Thyroid gland (tissue), 4 donors: ENCODE results near the gene FRMD4A. TPM values are rescaled to one million over a fixed set of nuclear protein-coding genes. Genes with fewer than 3 reads are reported as not detected.

Experiments used
- DNase-seq, 2 donors: peaks; one replicate each; pipeline ENCODE4 v3.0.0-alpha.2; 2019
- H3K27ac ChIP-seq, 3 donors: fragments of 200-600 bp; sonication (generic); 1 replicate in 2 of 3; 2 replicates in 1 of 3; pipeline ENCODE4 v1.5.1; 2016 to 2019; ENCODE audit warnings: mild to moderate bottlenecking in 1 of 3, moderate library complexity in 1 of 3
- H3K27me3 ChIP-seq: fragments of 200-600 bp; sonication (generic); one replicate; pipeline ENCODE4 v1.5.1; 2019
- H3K36me3 ChIP-seq, 2 donors: fragments of 200-600 bp; sonication (generic); one replicate each; pipeline ENCODE4 v1.5.1; 2016 to 2019
- H3K4me1 ChIP-seq, 2 donors: fragments of 200-600 bp; sonication (generic); one replicate each; pipeline ENCODE4 v1.5.1; 2017 to 2019
- H3K4me3 ChIP-seq, 3 donors: fragments of 200-600 bp; sonication (generic); replicated peaks in 1 of 3; 1 replicate in 2 of 3; 2 replicates in 1 of 3; pipeline ENCODE4 v1.5.1; 2016; ENCODE audit warnings: mild to moderate bottlenecking in 1 of 3
- H3K9me3 ChIP-seq: fragments of 200-600 bp; sonication (generic); one replicate; pipeline ENCODE4 v1.5.1; 2017
- POLR2A ChIP-seq, 2 donors: fragments of 450-650 bp; IDR thresholded peaks; one replicate each; pipeline ENCODE4 v1.6.1; 2017; ENCODE audit warnings: antibody characterized with exemption in 2 of 2, mild to moderate bottlenecking in 2 of 2, moderate library complexity in 1 of 2
- WGBS, 2 donors: methylation state at CpG; one replicate each; pipeline ENCODE4 v1.1.5; 2017; 5-methylcytosine and 5-hydroxymethylcytosine counted together
- intact Hi-C: fragments of 100-400 bp; cut with DNase I; formaldehyde crosslinking; loops from one replicate; pipeline ENCODE4 v1.15.1; 2023
- total RNA-seq, 4 donors: library from RNA; depleted of rRNA; stranded (reverse); fragments of >200 nt; gene quantifications; one replicate each; pipeline ENCODE4 v1.2.3, GENCODE V29; 2016
- TF ChIP-seq, protein P1 (sequence below), 6 experiments: fragments of 200-600 bp in 3 of 6; fragments of 450-650 bp in 3 of 6; sonication (generic) in 3 of 6; IDR thresholded peaks; one replicate each; pipeline ENCODE4 v1.5.1; 2016 to 2019; ENCODE audit warnings: antibody characterized with exemption in 6 of 6, mild to moderate bottlenecking in 2 of 6, inconsistent platforms in 1 of 6, moderate library complexity in 1 of 6

The FRMD4A gene
- total RNA-seq, 4 donors from 2014 or later = 10.6 to 18.6 (median 16.3) TPM

DNA sequence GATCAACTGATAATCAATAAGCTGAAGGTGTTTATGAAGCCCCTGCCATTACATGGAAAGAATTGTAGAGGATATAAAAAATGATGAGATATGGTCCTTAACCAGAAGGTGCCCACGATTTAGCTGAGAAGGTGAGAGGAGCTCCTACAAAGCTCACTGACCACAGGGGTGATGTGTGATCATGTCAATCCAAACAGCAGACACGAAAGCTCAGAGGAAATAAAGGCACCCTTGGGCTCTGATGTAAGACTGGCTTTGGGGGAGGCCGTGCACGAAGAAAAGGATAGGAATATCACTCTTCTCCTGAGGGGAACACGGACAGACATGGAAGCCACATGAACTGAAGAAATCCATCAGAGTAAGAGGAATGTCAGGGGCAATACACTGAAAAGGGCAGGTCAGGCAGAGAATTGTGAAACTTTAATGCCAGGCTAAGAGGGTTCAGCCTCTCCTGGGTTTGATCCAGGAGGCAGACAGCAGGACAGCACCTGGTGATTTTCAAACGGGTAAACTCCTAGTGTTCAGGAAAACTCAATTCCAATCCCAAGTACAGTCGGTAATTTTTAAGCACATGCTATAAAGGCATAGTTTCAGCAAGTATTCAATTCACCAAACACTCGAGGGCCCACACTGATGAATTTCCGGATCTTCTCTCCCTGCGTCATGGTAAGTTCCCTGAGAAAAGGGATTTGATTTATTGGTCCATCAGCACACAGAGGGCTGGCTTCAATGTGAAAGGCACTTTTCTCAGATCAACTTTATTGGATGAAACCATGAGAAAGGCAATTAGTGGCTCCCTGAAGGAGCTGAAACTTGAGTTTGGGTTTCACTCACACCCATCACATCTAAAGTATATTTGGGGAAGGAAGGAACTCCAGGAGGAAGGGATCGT, 580.2 kb downstream of the FRMD4A start:
- H3K4me3 ChIP-seq = no peak overlapping the region
- H3K9me3 ChIP-seq = no peaks in the 10 kb centered on the region
- no peaks in the 10 kb centered on the region for H3K27me3 ChIP-seq
- TF ChIP-seq, protein P1, sequence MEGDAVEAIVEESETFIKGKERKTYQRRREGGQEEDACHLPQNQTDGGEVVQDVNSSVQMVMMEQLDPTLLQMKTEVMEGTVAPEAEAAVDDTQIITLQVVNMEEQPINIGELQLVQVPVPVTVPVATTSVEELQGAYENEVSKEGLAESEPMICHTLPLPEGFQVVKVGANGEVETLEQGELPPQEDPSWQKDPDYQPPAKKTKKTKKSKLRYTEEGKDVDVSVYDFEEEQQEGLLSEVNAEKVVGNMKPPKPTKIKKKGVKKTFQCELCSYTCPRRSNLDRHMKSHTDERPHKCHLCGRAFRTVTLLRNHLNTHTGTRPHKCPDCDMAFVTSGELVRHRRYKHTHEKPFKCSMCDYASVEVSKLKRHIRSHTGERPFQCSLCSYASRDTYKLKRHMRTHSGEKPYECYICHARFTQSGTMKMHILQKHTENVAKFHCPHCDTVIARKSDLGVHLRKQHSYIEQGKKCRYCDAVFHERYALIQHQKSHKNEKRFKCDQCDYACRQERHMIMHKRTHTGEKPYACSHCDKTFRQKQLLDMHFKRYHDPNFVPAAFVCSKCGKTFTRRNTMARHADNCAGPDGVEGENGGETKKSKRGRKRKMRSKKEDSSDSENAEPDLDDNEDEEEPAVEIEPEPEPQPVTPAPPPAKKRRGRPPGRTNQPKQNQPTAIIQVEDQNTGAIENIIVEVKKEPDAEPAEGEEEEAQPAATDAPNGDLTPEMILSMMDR (IDR thresholded peaks at IDR 0.05) = no peak
- no peak for TF ChIP-seq POLR2A (IDR thresholded peaks at IDR 0.05)
- WGBS, 2 donors = 85 to 88% methylated on average over 11 of the region's 11 CpGs
- no peak for DNase-seq
- H3K27ac ChIP-seq = no peak overlapping the region
- intact Hi-C loops = no loop called here
- no peaks in the 10 kb centered on the region for H3K36me3 ChIP-seq
- H3K4me1 ChIP-seq = no peaks in the 10 kb centered on the region

DNA sequence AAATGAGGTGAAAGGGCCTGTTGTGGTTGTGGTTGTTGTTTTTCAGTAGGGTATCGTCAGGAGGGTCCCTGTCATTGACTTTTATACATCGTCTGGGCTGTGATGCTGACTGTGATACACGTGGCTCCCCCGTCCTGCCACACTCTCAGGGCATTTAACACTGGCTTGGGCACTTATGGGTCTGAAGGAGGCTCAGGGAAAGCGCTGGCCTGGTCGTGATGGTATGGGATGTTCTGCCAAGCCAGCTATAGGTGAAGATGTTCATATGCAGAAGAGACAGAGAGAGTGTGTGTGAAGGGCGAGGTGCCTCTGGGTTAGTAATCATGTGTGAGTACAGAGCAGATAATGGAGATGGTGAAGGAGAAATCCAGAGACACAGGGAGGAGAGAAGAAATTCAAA, 585.5 kb downstream of the FRMD4A start:
- no peaks in the 10 kb centered on the region for H3K36me3 ChIP-seq
- H3K9me3 ChIP-seq = no peaks in the 10 kb centered on the region
- intact Hi-C loops = no loop called here
- H3K4me1 ChIP-seq = no peaks in the 10 kb centered on the region
- no peak for TF ChIP-seq POLR2A (IDR thresholded peaks at IDR 0.05)
- TF ChIP-seq, protein P1 (IDR thresholded peaks at IDR 0.05) = no peak
- WGBS, 2 donors = 89 to 95% methylated on average over 7 of the region's 7 CpGs
- no peak overlapping the region for H3K27ac ChIP-seq
- H3K4me3 ChIP-seq = no peak overlapping the region
- no peaks in the 10 kb centered on the region for H3K27me3 ChIP-seq
- no peak for DNase-seq

DNA sequence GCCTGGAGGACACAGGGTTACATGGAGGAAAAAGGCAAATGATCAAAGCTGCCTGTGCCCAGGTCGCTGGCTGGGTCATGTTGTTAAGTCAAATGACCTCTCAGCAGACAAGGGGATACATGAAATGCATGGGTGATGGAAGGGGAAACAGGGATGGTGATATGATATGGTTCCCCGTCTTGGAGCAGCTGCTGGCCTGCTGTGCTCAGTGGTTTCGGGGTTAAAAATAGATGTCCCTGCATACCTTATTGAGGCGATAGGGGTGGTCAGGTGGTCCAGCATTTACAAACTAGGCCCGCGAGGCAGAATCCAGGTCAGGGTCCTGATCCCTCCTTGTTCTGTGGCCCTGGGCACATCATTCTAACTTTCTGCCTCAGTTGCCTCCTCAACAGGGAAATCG, 586.8 kb downstream of the FRMD4A start:
- WGBS, 2 donors = 85 to 91% methylated on average over 7 of the region's 7 CpGs
- Histone ChIP-seq H3K36me3 (no peaks in the 10 kb centered on the region), H3K4me1 (no peaks in the 10 kb centered on the region), H3K4me3 (no peak overlapping the region), H3K9me3 (no peaks in the 10 kb centered on the region), H3K27me3 (no peaks in the 10 kb centered on the region), H3K27ac (no peak overlapping the region)
- intact Hi-C loops = no loop called here
- TF ChIP-seq POLR2A (IDR thresholded peaks at IDR 0.05) = no peak
- TF ChIP-seq, protein P1 (IDR thresholded peaks at IDR 0.05) = no peak
- DNase-seq = no peak

DNA sequence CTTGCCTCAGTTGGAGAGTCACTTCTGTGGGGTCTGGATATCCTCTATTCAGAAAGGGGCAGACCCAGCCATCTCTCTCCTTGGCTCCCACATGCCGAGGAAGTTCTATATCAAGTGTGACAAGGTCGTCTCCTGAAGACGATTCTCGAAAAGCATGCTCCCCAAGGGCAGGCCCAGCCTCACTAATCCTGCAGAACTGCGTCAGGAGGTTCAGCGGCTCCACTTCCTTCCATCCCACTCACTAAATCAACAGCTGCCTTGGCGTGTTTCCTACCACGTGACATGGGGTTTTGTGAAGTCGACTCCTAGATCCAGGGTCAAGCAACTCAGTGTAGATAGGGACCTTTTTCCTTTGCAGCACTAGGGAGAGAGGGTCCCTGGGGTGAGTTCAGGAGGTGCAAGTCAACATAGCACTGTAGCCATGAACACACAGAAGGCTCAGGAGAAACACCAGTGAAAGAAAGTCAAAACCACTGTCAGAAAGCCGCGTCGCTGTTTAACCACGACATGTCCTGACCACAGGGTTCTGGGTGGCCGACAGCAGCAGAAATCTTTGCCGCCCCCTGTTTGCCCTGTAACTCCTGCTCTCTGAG, 587.5 kb downstream of the FRMD4A start:
- H3K27ac ChIP-seq = no peak overlapping the region
- WGBS, 2 donors = 80 to 81% methylated on average over 15 of the region's 15 CpGs
- DNase-seq = no peak
- no peaks in the 10 kb centered on the region for H3K4me1 ChIP-seq
- no peaks in the 10 kb centered on the region for H3K9me3 ChIP-seq
- peaks cover 0 to under 1% of the 10 kb centered on the region in 2 donors for H3K36me3 ChIP-seq
- H3K27me3 ChIP-seq = no peaks in the 10 kb centered on the region
- TF ChIP-seq, protein P1 (IDR thresholded peaks at IDR 0.05) = no peak
- no peak for TF ChIP-seq POLR2A (IDR thresholded peaks at IDR 0.05)
- H3K4me3 ChIP-seq = no peak overlapping the region
- intact Hi-C loops = no loop called here

DNA sequence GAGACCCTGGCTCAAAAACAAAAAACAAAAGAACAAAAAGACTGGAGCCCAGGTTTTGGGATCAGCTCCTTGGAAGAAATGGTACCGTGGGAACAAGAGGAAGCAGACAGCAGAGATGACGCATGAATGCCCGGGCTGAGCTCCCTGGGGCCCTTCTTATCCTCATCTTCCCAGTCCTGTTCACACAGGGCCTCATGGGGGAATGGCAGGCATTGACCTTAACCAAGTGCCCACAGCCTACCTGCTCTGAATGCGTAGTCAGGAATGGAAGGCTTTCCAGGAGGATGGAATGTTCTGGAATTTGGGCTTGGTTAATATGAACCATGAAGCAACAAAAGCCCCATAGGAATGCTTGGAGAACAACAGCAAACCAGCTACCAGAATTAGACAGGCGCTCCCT, 589.3 kb downstream of the FRMD4A start:
- no peak for DNase-seq
- TF ChIP-seq POLR2A (IDR thresholded peaks at IDR 0.05) = no peak
- TF ChIP-seq, protein P1 (IDR thresholded peaks at IDR 0.05) = no peak
- H3K4me3 ChIP-seq = no peak overlapping the region
- H3K27me3 ChIP-seq = no peaks in the 10 kb centered on the region
- no peaks in the 10 kb centered on the region for H3K4me1 ChIP-seq
- WGBS, 2 donors = 92 to 97% methylated on average over 5 of the region's 5 CpGs
- peaks cover 0 to 7% of the 10 kb centered on the region in 2 donors for H3K36me3 ChIP-seq
- intact Hi-C loops = no loop called here
- no peaks in the 10 kb centered on the region for H3K9me3 ChIP-seq
- H3K27ac ChIP-seq = no peak overlapping the region
